ENCODE measurements around the gene PAM. TPM values are rescaled to one million over a fixed set of nuclear protein-coding genes. Genes with fewer than 3 reads are reported as not detected.

Gene PAM
- total and polyA plus RNA-seq, 4 donors, result 8.2 to 27.5 (median 13.7) TPM

- TF ChIP-seq YY1 (IDR thresholded peaks at IDR 0.05), result no peak
- no peak for TF ChIP-seq ATF3 (IDR thresholded peaks at IDR 0.05)
- no peak for TF ChIP-seq SP1 (IDR thresholded peaks at IDR 0.05)
- TF ChIP-seq ZBTB33 (IDR thresholded peaks at IDR 0.05), result no peak
Observed at GRCh38 chr5:102830241-102830640, 75.1 kb downstream of the PAM start (continued).

GRCh38 chr5:102832445-102832844 is 77.3 kb downstream of the PAM start:
- TF ChIP-seq ATF3 (IDR thresholded peaks at IDR 0.05), result no peak
- no peak for TF ChIP-seq SP1 (IDR thresholded peaks at IDR 0.05)
- no peak for TF ChIP-seq RXRA (IDR thresholded peaks at IDR 0.05)
- no peak for TF ChIP-seq GABPA (IDR thresholded peaks at IDR 0.05 in 1 of 2, conservative IDR thresholded peaks at IDR 0.05 in 1 of 2)
- TF ChIP-seq MAX (IDR thresholded peaks at IDR 0.05), result no peak
- TF ChIP-seq TAF1 (conservative IDR thresholded peaks at IDR 0.05), result no peak
- TF ChIP-seq FOXA2 (IDR thresholded peaks at IDR 0.05), result no peak
- no peak for TF ChIP-seq NR2F2 (IDR thresholded peaks at IDR 0.05)
- no peak for TF ChIP-seq EGR1 (IDR thresholded peaks at IDR 0.05; ENCODE audit: low read depth in 2 of 2)
- no peak for TF ChIP-seq ZBTB33 (IDR thresholded peaks at IDR 0.05)
- no peak for TF ChIP-seq JUND (IDR thresholded peaks at IDR 0.05)
- no peak for TF ChIP-seq CTCF (IDR thresholded peaks at IDR 0.05; ENCODE audit: low read depth, low read length, missing input control)
- TF ChIP-seq RAD21 (IDR thresholded peaks at IDR 0.05), result no peak
- TF ChIP-seq HNF4G (IDR thresholded peaks at IDR 0.05), result no peak
- no peak for TF ChIP-seq FOXA1 (IDR thresholded peaks at IDR 0.05)
- no peak for TF ChIP-seq YY1 (IDR thresholded peaks at IDR 0.05)
- no peak for TF ChIP-seq HNF4A (conservative IDR thresholded peaks at IDR 0.05)
- H3K27ac ChIP-seq (ENCODE audit: low read depth in 1 of 2, low read length in 2 of 2), result no peak overlapping the region
- no peaks in the 10 kb centered on the region for H3K4me1 ChIP-seq (ENCODE audit: control insufficient read depth in 4 of 4, insufficient read depth in 4 of 4, low read length in 3 of 4)
- no peak overlapping the region for H3K4me3 ChIP-seq (ENCODE audit: low read depth in 1 of 3, low read length in 3 of 3)
- no peaks in the 10 kb centered on the region for H3K27me3 ChIP-seq (ENCODE audit: control insufficient read depth in 4 of 4, insufficient read depth in 4 of 4, low read length in 3 of 4)
- H3K36me3 ChIP-seq (ENCODE audit: control insufficient read depth in 4 of 4, insufficient read depth in 3 of 4, low read depth in 1 of 4, low read length in 3 of 4), result no peaks in the 10 kb centered on the region
- DNase-seq (ENCODE audit: low spot score), result no peak
- no peaks in the 10 kb centered on the region for H3K9me3 ChIP-seq (ENCODE audit: control insufficient read depth in 4 of 4, low read length in 3 of 4)
- H3K9ac ChIP-seq (ENCODE audit: low read depth in 1 of 2, low read length in 2 of 2), result no peak overlapping the region
